HG03139 (cell line): ENCODE measurements around the gene EEF2.
"Not testable (repeated sequence)": the region's sequence is repeated elsewhere in the genome, so short reads cannot be mapped to it uniquely, and the experiment has no call there.

Source experiments
- ATAC-seq: cut with Tn5 transposase; IDR thresholded peaks from one replicate; pipeline ENCODE4 v1.9.1; 2021; ENCODE audit not compliant: unreplicated experiment

The EEF2 gene

DNA sequence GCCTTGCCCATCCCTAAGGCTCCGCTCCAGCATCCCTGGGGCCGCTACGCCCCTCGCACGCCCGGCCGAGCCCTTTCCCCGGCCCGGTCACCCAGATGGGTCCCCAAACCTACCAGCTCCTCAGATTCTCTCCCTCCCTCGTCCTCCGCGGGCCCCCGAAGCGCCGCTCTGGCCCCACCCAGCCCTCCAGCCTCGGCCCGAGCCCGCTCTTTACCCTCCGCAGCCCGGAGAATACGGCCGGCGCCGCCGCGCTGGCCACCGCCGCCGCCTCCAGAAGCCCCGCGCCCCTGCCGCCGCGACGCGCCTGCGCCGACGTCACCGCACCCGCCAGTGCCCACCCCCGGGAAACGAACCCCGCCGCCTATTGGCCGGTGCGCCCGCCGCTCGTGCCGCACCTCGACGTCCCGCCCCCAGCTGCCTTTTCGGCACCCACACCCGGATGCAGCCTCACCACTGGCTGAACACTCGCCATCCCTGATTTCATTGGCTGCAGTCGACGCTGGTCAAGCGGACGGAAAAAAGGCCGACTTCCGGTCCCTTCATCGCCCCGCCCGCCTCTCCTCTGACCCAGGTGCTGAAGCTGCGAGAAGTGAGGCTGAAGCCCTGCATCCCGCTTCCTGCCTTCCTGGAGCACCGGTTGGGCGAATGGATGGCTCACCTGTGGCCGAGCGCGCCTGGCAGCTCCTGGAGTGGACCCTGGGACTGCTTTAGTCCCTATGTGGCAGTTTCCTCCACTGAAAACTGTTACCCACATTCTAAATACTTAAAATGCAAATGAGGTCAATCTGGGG lies 14.3 kb downstream of the EEF2 start, which contains the start of gene DAPK3:
Gene DAPK3 (minus strand): TSS at position 292 of the 791 bp plus-strand sequence. CDS start 1,364 bp downstream, outside the sequence.
- ATAC-seq: peak; percentile 92

DNA sequence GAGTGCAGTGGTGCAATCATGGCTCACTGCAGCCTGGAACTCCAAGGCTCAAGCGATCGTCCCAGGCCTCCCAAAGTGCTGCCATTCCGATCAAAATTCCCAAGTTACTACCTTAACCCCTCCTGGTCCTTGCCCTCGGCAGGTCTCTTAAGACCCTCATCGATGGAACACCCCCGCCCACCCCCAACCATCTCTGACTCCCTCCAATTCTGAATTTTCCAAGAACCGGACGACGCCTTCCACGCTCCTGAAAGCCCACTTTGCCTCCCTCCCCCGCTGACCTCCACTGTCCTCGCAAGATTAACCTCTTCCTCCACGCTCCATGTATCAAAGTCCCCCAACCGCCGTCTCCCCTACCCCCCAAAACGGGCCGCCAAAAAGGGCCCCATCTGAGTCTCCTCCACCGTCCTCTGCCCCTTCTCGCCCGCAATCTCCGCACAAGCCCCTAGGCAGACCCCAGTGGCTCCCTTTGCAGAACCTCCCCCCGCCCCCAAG lies 14.9 kb downstream of the EEF2 start:
- ATAC-seq: no peak

DNA sequence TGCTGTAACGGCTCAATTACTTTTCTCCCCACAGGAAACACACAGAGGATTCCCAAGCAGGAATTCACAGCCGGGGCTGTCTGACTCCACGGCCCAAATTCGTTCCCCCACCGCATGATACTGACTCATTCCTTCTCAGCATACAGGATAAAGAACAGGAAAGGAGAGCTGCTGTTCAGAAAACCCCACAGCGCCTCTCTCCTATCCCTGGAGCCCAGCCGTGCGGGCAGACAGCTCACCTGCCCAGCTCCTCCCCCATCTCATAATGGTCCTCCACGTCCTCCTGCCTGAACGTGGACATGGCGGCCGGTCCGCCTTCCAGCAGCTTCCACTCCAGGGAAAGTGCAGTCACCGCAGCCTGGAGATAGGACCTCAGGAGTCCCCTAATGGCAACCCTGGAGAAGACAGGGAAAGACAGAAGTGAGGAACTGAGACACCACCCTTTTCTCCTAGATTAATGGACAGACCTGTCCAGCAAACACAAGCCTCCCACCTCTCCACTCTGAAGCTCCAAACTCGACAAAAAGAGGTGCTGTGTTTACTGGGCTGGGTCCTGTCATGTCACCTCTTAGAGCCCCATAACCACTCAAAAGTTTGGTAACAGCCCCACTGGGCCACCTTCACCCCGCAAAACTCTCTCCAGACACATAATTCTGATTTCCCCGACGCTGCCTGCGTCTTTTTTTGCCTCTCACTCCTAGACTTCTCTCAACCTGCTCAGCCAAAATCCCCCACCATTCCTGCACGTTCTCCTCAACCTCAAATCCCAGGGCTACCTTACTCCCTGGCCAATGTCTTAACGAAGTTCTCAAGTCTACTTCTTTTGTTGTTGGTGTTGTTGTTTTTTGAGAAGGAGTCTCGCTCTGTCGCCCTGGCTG lies 15.6 kb downstream of the EEF2 start:
- ATAC-seq: no peak

DNA sequence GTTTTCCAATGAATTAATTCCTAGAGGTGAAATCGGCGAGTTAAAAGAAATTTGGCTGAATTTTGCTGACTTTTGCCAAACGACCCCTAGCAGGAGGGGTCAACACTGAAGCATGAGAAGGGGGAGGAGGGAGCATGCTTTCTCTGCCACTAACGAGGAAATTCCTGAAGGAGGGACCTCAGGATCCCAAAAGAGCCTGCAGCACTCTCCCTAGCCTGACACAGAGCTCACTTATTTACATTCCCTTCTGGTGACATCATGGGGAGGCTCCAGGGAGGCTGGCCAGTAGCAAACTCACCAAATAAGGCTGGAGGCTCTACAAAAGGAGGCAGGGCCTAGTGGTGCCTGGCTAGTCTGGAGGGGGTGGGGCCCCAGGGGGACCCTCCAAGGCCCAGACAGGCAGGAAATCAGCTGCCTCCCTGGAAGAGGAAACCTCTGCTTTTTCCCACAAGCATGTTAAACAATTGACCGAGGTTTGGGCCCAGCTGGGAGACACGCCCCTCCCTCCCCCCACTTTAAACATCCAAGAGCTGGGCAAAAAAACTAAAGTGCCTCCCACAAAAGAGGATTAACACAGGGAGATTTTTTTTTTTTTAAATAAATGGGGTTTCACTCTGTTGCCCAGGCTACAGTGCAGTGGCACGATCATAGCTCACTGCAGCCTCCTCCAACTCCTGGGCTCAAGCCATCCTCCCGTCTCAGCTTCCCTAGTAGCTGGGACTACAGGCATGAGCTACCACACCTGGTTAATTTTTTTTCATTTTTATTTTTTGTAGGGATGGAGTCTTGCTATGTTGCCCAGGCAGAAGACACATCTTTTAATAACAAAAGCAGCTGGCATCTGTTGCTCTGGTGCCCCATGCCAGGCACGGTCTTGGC lies 16.5 kb downstream of the EEF2 start:
- ATAC-seq: no peak

DNA sequence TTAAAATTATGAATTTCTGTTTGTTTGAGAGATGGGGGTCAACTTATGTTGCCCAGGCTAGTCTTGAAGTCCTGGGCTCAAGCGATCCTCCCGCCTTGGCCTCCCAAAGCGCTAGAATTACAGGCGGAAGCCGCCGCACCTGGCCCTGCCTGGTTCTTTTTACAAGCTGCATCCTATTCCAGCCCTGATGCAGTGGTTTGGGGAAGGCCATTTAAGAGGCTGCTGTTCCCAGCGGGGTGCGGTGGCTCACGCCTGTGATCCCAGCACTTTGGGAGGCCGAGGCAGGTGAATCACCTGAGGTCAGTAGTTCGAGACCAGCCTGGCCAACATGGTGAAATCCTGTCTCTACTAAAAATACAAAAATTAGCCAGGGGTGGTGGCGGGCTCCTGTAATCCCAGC lies 17.3 kb downstream of the EEF2 start:
- not testable (repeated sequence) for ATAC-seq

DNA sequence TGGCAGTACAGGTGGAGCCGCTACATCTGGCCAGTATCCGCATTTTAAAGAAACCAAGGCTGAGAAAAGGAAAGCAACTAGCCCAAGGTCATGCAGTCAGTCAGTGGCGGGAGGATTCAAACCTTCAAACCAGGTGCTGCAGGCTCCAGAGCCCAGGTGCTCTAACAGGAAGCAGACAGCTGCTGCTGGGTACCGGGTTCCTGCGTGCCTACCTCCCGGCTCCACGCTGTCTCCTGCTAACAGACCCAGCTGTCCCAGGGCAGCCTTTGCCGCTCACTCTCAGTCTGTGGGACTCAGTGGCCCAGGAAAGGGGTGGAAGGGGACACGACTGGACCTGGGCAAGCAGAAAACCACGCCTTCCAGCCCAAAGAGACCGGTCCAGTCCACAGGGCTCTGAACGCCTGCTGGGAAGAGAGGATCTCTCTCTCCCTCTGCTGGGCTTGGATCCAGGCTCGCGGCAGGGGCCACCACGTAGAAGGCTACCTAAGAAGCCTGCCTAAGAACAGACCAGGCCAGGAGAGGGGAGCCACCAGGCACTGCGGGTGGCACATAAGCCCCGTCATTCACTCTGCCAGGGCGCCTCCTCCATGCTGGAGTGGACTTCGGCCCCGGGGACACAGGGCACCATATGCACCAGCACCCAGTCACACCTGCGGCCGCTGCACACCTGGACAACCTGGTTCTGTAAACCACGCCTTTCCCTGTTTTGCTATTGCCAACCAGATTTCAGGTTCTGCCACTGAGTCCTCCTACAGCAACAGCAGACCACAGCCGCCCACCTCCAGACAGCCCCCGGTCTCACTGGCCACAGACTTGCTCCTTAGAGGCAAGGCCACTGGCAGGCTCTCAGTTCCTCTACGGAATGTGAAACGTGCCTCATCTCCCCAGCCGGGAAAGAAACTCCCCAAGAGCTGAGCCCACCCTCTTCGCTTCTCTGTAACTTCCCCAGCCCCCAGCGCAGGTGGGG lies 18.9 kb downstream of the EEF2 start:
- no peak for ATAC-seq

DNA sequence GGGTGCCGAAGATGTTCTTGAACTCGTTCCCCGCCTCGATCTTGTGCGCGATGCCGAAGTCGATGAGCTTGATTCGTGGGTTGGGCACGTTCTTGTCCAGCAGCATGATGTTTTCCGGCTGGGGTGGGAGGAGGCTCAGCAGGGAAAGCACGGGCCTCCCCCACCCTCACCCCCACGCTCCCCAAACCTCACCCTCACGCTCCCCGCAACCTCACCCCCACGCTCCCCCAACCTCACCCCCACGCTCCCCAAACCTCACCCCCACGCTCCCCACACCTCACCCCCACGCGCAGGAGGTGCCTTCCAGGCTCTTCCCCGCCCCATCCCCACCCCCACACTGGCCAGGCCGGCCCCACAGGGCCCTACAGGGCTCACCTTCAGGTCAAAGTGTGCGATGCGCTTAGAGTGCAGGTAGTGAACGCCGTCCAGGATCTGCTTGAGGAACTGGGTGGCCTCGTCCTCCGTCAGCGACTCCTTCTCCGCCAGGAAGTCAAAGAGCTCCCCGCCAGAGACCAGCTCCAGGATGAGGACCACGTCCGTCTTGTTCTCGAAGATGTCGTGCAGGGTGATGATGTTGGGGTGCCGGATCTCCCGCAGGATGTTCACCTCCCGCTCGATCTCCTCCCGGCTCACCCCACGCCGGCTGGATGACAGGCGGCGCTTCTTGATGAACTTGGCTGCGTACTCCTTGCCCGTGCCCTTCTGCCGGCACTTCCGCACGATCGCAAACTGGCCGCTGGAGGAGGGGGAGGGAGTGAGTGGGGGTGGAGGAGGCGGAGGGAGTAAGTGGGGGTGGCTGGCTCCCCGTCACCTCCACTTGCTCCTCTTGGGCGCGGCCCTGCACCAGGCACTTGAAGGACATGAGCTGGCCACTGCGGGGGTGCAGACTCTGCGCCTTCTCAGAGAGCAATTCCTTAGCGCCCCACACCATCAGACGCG lies 20.7 kb downstream of the EEF2 start:
- ATAC-seq: no peak

DNA sequence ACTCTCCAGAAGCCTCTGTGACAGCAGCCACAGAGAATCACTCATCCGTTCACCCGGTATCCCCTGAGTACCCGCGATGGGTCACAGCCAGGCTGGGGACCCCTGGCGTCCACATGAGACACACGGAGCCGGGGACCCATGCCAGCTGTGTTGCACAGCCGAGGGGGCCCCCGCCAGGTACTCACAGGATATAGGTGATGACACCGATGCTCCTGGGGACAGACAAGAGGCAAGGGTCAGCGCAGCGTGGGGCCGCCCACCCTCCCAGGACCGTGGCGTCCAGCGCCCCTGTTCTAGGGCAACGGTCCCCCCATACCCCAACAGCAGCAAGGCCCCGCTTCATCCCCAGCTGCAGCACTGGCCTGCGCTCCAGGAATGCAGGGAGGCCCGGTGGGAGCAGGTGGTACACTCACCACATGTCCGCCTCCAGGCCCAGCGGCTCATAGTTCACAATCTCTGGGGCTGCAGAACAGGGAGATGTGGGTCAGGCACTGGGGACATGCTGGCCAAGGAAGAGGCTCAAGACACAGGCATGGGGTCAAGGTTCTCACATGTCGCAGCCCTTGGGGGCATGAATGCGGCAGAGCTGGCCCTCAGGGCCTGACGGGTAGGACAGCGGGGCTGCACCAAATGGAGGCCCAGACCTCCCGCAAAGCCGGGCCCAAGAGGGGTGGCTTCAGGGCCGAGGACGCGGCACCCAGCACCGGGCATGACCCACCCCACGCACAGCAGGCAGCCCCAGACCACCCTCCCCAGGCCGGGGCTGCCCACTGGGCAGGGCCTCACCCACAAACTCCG lies 21.6 kb downstream of the EEF2 start:
- no peak for ATAC-seq

DNA sequence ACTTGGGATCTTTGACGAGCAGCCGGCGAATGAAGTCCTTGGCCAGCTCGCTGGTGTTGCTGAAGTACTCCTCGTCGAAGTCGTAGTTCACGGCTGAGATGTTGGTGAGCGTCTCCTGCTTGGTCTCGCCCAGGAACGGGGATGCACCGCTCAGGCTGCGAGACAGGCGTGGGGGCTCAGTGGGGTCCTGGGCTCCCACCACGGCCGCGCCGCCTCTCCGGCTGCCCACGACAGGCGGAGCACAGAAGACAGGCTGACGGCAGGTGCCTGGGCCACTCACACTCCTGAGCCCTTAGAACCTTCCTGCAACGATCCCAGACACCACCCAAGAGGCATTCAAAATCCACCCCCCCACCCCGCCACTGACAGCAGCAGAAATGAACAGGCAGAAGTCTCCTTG lies 24.3 kb downstream of the EEF2 start:
- no peak for ATAC-seq

DNA sequence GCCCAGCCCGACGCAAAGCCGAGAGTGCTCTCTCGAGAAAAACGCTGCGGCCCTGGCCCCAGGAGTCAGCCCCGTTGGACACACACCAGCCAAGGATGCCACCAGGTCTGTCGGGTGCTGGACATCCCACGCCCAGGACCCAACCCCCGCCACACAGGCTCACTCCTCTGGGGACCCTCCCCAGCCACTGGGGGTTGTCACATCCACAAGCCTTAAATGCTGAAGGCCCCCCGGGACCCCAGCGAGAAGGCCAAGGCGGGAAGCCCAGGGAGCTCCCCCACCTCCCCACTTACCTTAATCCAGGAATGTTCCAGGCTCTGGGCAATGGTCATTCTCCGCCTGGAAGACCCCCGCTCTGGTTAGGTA lies 25.5 kb downstream of the EEF2 start:
- ATAC-seq: no peak

DNA sequence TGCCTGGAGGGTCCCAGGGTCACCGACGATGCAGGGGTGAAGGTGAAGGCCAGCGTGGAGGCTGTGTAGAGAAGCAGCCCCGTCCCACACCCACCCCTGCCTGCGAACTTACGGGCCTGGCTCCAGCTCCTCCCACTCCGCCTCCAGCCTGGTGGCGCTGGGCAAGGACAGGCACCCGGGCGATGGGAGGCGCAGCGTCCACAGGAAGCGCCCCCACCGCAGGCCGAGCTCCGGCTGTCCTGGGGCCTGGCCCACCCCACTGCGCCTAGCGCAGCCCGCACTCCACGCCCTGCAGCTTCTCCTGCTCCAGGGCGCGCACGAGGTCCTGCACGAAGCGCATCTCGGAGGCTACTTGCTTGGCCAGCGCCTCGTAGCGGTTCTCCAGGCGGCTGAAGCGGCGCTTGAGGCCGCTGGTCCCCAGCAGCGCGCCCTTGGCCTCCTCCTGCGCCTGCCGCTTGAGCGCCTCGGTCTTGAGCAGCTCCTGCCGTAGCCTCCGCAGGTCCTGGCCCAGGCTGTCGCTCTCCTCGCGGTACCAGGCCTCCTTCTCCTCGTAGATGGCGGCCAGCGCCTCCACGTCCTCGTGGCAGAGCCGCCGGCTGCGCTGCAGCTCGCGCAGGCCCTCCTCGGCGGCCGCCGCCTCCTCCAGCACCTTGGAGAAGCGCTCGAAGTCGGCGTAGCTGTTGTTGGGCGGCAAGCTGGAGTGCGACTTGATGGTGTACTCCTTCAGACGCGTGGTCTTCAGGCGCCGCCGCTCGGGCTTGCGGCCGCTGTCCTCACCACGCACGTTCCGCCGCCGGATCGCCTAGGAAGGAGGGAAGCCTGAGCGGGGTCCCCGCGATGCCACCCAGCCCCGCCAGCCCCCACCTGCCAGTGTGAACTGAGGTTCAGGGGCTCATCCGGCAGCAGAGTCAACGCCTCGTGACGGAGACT lies 26.2 kb downstream of the EEF2 start:
- no peak for ATAC-seq

DNA sequence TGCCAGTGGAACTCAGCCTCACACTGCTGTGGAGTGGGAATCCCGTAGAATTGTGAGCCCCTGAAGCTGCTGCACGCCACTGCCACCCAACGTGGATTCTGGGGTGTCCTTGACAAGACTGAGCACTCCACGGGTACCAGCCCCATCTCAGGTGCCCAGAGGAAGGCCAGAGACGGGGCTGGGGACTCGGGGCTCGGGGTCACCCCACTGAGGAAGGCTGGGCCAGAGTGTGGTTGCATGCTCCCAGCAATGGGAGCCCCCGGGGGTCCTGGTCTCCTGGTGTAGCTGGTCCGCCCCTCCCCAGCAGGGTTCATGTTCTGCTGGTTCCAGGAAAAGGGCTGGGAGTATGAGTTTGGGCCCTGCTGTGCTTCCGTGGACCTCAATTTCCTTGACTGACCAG lies 29.6 kb downstream of the EEF2 start:
- no peak for ATAC-seq

DNA sequence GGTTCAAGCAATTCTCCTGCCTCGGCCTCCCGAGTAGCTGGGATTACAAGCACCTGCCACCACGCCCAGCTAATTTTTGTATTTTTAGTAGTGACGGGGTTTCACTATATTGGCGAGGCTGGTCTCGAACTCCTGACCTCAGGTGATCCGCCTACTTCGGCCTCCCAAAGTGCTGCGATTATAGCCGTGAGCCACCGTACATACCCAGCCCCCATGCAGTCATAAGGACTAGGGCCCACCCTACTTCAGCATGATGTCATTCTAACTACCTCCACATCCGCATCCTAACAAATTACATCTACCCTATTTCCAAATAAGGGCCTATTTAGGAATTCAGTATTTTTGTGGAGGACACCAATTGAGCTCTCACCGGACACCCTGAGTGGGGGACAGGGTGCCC lies 30.0 kb downstream of the EEF2 start:
- ATAC-seq: not testable (repeated sequence)

DNA sequence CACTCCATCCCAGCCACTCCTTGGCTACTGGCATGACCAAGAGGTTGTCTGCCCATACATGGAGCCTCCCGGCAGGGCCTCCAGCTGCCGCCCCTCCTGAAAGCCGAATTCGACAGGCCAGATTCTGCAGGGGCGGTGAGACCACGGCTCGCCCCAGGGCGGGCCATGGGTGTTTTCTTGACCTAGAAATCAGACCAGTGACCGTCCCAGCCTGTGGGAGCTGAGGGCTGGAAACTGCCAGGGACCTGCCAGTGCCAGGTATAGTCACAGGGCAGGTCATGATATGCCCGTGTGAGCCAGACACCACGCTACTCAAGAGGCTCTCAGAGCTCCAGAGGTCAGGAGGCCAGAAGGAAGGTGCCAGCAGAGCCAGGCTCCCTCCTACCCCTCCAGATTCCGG lies 31.2 kb downstream of the EEF2 start:
- ATAC-seq: no peak

DNA sequence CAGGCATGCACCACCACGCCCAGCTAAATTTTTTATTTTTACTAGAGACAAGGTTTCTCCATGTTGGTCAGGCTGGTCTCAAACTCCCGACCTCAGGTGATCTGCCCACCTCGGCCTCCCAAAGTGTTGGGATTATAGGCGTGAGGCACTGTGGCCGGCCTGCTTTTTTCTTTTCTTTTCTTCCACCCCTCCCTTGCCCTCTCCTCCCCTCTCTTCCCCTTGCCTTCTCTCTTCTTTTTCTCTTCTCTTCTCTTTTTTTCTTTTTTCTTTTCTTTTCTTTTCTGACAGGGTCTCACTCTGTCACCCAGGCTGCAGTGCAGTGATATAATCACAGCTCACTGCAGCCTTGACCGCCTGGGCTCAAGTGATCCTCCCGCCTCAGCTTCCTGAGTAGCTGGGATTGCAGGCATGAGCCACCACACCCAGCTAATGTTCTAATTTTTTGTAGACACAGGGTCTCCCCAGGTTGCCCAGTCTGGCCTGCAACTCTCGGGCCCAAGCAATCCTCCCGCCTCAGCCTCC lies 32.4 kb downstream of the EEF2 start:
- not testable (repeated sequence) for ATAC-seq
